Epidermal melanocyte (primary cell): ENCODE measurements around the gene EHMT2.
"Not testable (repeated sequence)": the region's sequence is repeated elsewhere in the genome, so short reads cannot be mapped to it uniquely, and the experiment has no call there.

ENCODE experiments used
- DNase-seq: peaks from one replicate; pipeline ENCODE4 v3.0.0; 2011; ENCODE audit warnings: low spot score; ENCODE audit not compliant: insufficient read length

Gene EHMT2

DNA sequence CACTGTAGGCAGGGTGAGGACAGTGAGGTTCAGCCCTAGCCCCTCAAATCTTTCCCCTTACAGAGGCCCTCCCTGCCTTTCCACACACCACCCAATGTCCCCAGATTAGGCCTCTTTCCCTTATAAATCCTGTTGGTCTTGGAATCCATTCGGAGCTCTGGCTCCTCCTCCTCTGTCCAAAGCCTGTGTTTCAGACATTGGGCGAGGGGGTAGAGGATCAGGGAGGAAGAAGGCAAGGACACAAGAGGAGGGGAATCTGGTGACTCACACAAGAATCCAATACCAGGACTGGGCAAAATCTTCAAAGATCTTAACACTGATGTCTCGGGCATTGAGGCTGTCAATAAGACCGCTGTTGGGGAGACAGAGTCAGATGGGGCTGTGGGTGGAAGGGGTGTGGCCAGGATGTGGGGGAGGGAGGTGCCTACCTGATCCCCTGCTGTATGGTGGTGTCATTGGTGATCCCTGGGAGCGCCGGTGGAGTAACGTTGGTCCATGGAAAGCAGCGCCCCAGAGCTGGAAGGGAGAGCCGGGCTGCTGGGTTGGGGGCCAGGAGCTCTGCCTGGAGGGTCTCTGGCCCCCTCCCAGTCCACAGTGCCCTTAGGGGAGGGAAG lies 26.3 kb downstream of the EHMT2 start:
- no peak for DNase-seq

DNA sequence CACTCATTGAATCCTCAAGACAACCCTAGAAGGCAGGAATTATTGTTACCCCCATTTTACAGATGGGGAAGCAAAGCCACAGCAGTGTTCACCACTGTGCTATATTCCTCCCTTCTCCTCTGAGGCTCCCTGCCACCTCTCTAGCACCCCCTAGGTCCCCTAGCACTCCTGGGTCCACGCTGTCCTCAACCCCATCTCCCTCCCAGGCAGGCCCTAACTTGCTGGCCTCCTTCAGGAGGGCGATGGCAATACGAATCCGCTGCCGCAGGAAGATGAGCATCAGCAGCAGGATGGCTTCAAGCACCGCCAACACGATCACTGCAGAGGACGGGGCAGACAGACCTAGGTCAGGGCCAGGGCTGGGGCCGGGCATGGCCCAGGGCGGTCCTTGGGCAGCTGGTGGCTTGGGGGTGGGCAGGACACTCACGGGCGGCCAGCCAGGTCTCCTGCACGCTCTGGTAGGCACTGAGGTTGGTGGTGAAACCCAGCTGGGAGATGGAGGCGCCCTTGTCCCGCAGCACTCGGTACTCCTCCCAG lies 27.0 kb downstream of the EHMT2 start:
- DNase-seq, result no peak

DNA sequence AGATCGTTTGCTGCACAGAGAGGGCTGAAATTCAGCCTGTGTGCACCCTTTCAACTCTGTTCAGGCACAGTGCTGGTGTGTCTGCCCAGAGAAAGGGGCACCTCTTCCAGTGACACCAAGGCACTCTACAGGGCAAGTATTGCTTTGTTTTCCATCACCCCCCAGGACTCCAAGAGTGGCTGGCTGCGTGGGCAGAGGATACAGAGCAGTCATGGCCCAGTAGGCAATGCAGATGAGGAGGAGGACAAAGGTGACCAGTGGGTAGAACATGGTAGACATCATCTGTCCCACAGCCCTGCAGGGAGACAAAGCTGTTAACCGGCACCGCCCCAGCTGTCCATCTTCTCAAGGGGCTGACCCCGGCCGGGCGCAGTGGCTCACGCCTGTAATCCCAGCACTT lies 28.2 kb downstream of the EHMT2 start:
- no peak for DNase-seq

DNA sequence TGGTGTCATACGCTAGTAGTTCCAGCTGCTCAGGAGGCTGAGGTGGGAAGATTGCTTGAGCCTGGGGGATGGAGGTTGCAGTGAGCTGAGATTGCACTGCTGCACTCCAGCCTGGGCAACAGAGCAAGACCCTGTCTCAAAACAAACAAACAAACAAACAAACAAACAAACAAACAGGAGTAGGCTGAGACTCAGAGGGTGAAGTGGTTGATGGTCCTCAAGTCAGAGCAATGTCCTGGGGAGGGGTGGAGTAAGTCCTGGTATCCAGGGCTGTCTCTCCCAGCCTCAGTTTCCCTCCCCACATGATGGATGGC lies 28.9 kb downstream of the EHMT2 start:
- not testable (repeated sequence) for DNase-seq

DNA sequence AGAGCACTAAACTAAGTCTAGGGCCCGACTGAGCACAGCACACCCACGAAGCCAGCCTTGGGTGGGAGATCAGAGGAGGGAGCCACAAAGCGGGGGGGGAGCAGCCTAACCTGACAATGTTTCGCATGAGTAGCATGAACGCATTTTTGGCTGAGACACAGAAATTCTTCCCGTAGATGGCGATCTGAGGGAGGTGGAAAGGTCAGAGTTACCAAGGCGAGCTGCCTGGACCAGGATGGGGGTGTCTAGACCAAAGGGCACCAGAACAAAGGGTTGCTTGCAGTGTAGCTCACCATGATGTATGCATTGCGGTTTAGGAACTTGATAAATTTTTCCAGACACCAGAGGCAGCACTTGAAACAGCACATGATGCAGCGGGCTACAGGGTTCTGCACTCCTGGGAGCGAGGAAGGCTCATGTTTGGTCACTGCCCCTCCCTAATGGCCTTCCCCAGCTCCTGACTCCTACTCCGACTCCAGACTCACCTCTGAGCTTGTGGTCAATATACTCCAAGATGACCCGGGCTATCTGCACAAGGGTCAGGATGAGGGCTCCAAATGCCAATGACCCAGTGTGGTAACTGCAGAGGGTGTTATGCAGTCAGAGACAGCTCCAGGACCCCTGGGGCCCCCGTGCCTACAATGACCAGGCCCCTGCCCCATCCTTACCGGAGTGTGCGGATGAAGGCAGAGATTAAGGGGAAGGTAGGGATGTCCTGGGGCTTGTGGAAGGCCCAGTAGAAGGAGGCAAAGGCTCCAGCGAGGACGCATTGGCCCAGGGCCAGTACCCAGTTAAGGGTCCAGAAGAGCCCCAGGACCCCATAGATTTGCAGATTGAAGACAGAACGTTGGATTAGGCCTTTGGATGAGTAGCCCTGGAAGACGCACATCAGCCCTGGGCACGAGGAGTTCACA lies 32.0 kb downstream of the EHMT2 start:
- no peak for DNase-seq

DNA sequence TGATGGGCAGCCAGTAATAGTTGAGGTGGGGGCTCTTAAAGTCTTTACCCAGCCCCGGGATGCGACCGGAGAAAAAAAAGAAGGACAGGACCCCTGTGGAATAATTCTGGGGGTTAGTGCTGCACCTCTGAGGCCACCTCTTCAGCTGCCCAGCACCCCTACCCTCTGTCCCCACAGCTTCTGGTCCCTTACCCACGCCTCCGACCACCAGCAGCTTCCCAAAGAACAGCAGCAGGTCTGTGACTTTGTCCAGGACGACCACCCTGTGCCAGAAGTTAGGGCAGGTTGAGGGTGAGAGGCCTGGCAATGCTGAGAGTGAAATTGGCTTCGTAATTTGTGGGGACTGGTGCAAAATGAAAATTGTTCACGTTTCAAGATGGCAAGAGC lies 32.7 kb downstream of the EHMT2 start:
- no peak for DNase-seq

DNA sequence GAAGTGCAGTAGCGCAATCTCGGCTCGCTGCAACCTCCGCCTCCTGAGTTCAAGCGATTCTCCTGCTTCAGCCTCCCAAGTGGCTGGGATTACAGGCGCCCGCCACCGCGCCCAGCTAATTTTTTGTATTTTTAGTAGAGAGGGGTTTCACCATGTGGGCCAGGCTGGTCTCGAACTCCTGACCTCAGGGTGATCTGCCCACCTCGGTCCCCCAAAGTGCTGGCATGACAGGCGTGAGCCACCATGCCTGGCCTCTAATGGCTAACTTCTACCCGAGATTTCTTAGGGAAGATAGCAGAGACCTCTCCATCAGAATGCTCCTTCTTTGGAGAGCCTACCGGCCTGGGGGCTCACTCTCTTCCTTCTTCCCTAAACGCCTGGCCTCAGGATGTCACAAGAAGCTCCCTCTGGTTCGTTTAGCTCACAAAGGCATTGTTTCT lies 33.4 kb downstream of the EHMT2 start:
- not testable (repeated sequence) for DNase-seq

DNA sequence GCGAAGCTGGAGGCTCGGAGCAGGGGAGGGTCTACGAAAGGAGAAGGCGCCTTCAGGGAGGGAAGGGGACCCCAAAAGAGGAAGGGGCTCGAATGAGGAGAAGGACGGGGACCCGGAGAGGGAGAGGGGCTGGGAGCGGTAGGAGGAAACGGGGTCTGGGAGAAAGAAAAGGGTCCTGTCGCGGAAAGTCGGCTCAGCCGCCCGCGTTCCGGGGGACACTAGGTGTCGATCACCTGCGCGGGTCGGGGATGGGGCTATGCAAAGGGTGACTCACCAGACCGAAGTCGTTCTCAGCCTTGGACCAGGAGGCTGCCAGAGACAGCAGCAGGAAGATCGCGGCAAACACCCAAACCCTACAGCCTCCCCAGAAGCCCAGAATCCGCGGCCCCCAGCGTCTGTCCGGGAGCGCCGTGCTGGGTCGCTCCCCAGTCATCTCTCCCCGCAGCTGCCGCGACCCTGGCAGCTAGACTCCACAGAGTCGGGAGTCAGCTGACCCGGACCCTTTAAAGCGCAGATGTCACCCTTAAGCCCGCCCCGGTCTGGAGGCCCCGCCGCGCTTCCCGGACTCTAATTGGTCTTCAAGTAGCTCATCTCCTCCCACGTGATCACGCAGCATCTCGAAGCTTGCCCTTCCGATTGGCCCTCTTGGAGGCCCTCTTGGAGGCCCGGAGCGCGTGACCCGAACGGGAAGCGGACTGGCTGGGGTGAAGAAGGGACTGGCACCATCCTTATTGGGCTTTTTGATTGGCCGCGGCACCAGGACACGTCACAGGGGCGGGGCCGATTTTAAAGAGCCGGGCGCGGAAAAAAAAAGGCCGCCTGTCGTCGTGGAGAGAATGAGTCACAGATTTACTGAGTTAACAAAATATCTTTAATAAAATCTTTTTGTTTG lies 34.9 kb downstream of the EHMT2 start, which contains the start of gene NEU1:
NEU1 (minus strand) TSS at position 478 of the 892 bp plus-strand sequence; CDS start at position 433, 45 bp downstream.
- peak; percentile 100 for DNase-seq

DNA sequence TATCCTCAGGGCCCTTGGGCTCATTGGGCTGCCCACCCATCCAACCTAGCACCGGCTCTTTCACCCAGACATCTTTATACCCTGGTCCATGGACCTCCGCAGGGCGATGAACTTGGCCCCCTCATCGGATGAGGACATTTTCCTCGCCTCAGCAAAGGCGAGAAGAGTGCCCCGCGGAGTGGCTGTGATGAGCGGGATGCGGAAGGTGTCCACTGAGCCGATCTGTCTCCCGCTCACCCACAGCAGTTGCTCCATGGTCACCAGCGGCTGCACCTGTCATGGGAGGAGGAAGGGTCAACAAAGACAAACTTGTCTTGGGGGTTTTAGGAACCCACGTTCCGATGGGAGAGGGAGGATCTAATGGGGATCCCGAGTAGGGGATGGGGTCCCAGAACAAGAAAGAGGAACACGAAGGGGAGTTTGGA lies 35.6 kb downstream of the EHMT2 start:
- DNase-seq, result no peak

DNA sequence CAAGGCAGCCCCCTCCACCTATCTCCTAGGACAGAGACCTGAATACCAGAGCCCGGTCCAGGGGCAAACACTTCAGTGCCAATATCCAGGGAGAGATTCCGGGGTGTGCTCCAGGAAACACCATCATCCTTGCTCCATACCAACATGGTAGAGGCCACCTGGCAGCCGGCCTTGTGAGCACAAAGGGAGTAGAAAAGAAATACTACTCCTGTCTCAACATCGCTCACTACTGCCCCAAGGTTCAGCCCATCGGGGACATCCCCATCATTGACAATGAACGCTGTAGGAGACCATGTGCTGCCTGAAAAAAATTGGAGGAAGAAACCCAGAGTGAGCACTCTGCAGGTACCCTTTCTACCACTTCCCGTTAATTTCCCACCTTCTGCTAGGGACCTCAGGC lies 36.3 kb downstream of the EHMT2 start:
- no peak for DNase-seq

DNA sequence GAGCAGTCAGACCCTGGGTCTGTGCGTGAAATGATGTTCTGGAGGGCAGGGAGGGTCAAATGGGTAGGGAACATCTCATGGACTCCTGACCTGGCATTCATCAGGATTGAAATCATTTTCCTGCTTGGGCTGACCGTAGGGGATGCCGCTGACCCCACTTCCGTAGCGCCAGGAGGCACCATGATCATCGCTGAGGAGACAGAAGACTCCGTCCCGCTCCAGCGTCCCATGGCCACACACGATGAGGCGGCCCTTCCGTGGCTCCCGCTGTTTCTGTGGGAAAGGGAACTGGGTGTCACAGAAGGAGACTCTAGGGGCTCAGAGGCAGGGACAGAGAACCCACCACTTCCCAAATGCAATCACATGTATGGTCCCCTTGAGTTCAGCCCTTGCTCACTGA lies 37.1 kb downstream of the EHMT2 start:
- DNase-seq, result no peak

DNA sequence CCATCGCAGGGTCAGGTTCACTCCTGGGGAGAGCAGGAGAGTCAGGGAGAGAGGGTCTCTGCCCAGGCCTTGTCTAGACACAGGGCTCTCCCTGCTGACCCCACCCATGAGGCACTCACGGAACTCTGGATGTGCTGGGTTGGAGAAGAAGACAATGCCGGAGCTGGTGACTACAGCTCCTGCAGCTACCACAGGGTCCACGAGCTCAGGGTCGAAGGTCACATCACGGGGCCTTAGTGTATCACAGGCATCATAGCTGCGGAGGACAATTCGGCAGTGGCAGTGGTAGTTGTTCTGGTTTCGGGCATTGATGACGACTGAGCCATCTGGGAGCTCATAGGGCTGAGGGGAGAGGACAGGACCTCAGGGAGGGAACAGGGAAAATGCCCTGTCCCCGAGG lies 37.6 kb downstream of the EHMT2 start:
- no peak for DNase-seq

DNA sequence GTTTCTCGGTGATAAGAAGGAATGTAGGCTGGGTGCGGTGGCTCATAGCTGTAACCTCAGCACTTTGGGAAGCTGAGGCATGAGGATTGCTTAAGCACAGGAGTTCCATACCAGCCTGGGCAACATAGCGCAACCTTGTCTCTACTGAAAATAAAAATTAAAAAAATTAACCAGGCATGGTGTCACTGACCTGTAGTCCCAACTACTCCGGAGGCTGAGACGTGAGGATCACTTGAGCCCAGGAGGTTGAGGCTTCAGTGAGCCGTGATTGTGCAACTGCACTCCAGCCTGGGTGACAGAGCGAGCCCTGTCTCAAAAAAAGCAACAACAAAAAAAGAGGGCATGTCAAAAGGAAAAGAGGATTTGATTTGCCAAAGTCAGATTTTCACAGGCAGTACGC lies 38.8 kb downstream of the EHMT2 start:
- no peak for DNase-seq

DNA sequence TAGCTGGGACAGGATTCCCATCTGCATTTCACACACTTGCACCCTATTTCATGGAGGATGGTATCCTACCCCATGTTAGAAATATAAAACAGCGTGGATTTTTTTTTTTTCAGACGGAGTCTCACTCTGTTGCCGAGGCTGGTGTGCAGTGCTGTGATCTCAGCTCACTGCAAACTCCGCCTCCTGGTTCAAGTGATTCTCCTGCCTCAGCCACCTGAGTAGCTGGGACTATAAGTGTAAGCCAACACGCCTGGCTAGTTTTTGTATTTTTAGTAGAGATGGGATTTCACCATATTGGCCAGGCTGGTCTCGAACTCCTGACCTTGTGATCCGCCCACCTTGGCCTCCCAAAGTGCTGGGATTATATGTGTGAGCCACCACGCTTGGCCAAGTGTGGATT lies 39.7 kb downstream of the EHMT2 start:
- DNase-seq, result not testable (repeated sequence)

DNA sequence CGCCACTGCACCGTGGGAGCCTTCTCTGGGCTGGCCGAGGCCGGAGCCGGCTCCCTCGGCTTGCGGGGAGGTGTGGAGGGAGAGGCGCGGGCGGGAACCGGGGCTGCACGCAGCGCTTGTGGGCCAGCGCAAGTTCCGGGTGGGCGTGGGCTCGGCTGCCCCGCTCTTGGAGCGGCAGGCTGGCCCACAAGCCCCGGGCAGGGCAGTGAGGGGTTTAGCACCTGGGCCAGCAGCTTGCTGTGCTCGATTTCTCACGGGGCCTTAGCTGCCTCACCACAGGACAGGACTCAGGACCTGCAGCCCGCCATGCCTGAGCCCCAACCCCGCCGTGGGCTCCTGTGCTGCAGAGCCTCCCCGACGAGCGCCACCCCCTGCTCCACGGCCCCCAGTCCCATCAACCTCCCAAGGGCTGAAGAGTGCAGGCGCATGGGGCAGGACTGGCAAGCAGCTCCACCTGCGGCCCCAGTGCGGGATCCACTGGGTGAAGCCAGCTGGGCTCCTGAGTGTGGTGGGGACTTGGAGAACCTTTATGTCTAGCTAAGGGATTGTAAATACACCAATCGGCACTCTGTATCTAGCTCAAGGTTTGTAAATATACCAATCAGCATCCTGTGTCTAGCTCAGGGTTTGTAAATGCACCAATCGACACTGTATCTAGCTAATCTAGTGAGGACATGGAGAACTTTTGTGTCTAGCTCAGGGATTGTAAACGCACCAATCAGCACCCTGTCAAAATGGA lies 45.3 kb downstream of the EHMT2 start:
- not testable (repeated sequence) for DNase-seq

DNA sequence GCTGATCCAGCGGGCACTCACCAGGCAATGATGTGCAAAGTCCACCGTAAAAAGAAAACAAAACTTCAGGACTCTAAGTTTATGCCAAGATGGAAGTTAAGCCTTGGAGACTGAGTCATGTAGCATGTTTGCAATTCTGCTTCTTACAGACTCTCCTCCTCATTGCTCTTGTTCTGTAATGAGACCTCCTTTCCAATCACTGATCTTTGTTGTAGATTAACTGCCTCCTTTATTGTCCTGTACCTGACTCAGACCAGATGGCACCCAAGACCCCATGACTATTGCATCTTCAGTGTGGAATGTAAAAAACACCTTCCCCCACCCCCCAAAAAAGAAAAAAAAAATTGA lies 46.0 kb downstream of the EHMT2 start:
- peak; percentile 1 for DNase-seq

DNA sequence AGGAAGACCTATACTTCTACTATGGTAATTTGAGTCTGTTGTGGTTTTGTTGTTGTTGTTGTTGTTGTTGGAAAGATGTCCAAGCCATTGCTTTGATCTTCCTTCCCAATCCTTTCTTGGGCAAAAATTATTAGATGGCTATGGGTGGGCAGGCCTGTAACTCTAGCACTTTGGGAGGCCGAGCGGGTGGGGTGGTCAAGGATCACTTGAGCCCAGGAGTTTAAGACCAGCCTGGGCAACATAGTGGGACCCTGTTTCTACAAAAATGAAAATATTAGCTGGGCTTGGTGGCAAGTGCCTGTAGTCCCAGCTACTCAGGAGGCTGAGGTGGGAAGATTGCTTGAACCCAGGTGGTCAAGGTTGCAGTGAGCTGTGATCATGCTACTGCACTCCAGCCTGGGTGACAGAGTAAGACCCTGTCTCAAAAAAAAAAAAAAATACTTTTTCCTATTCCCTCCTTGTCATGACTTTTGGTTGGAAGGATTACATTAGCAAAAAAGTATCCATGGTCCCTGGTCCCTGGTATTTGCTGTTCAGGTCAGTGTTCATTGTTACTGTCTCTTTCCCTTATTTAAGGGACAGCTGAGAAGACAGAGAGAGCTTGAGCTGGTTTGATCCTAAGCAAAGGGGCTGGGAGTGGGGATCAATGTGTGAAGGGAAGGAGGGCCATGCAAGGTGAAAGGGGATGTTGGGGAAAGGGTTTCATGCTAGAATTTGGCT lies 46.6 kb downstream of the EHMT2 start:
- DNase-seq, result peak; percentile 14

DNA sequence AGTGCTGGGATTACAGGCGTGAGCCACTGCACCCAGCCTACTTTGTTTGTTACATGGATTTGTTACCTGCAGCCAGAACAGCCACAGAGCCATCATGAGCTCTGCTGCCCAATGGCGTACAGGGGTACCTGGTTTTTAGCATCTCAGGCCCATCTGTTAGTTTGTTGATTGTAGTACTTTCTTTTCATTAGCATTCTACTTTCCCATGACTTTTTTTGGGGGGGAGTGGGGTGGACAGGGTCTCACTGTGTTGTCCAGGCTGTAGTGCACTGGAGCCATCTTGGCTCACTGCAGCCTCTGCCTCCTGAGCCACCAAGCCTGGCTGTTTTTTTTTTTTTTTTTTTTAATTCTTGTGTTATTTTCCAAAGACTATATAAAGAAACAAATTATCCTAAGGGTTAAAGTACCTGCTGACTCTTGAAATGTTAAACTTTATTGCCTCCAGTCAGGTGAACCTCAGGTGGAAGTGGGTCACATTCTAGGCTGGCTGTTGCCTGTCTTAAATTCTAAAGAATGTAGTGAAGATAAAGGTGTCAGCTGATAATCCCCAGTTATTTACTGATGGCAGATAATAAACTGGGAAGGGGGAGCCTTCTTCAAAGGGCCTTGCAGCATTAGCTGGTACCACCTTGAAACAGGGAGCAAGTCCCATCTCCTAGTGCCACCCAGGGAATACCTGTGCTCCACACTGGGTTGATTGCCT lies 50.1 kb downstream of the EHMT2 start:
- peak; percentile 19 for DNase-seq

DNA sequence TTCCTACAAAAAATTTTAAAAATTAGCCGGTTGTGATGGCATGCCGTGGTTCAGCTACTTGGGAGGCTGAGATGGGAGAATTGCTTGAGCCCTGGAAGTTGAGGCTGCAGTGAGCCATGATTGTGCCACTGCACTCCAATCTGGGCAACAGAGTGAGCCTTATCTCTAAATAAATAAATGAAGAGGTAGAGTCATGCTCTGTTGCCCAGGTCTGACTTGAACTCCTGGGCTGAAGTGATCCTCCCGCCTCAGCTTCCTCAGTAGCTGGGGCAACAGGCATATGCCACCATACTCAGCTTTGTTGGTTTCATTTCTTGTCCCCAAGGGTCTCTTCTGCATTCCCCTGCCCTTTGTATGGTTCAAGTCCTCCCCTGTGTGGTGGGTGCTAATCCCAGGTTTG lies 53.0 kb downstream of the EHMT2 start:
- DNase-seq, result no peak

DNA sequence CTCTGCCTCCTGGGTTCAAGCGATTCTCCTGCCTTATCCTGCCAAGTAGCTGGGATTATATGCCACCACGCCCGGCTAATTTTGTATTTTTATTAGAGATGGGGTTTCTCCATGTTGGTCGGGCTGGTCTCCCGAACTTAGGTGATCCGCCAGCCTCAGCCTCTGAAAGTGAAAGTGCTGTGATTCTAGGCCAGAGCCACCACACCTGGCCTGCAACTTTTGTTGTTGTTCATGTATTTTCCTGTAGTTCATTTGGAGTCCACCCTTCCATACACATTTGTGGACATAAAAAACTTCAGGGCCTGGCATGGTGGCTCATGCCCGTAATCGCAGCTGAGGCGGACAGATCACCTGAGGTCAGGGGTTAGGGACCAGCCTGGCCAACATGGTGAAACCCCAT lies 55.4 kb downstream of the EHMT2 start:
- no peak for DNase-seq
